ENCODE results near the gene RAB11FIP3.
"Not testable (repeated sequence)": the region's sequence is repeated elsewhere in the genome, so short reads cannot be mapped to it uniquely, and the experiment has no call there.

RAB11FIP3 gene

GRCh38 chr16:500709-501108 lies 75.3 kb downstream of the RAB11FIP3 start:
- TF ChIP-seq CTCF (IDR thresholded peaks at IDR 0.05; ENCODE audit: control insufficient read depth, extremely low read depth, insufficient read depth), result no peak
- no peak for DNase-seq (ENCODE audit: low read depth)
- H3K4me3 ChIP-seq (ENCODE audit: low read depth, low read length), result no peak overlapping the region

GRCh38 chr16:502179-502943 lies 76.9 kb downstream of the RAB11FIP3 start:
- DNase-seq (ENCODE audit: low read depth), result no peak
- no peak for TF ChIP-seq CTCF (IDR thresholded peaks at IDR 0.05; ENCODE audit: control insufficient read depth, extremely low read depth, insufficient read depth)
- no peak overlapping the region for H3K4me3 ChIP-seq (ENCODE audit: low read depth, low read length)

- TF ChIP-seq CTCF (IDR thresholded peaks at IDR 0.05; ENCODE audit: control insufficient read depth, extremely low read depth, insufficient read depth), result no peak
- no peak overlapping the region for H3K4me3 ChIP-seq (ENCODE audit: low read depth, low read length)
- no peak for DNase-seq (ENCODE audit: low read depth)
Measured at GRCh38 chr16:503150-504071, 78.0 kb downstream of the RAB11FIP3 start.

GRCh38 chr16:505479-506245 lies 80.2 kb downstream of the RAB11FIP3 start:
- no peak for DNase-seq (ENCODE audit: low read depth)
- TF ChIP-seq CTCF (IDR thresholded peaks at IDR 0.05; ENCODE audit: control insufficient read depth, extremely low read depth, insufficient read depth), result no peak
- no peak overlapping the region for H3K4me3 ChIP-seq (ENCODE audit: low read depth, low read length)

- no peak overlapping the region for H3K4me3 ChIP-seq (ENCODE audit: low read depth, low read length)
- TF ChIP-seq CTCF (IDR thresholded peaks at IDR 0.05; ENCODE audit: control insufficient read depth, extremely low read depth, insufficient read depth), result no peak
- no peak for DNase-seq (ENCODE audit: low read depth)
Measured at GRCh38 chr16:506246-506546, 80.7 kb downstream of the RAB11FIP3 start.

GRCh38 chr16:507527-507926 lies 82.1 kb downstream of the RAB11FIP3 start:
- H3K4me3 ChIP-seq (ENCODE audit: low read depth, low read length); DNase-seq (ENCODE audit: low read depth): not testable (repeated sequence)

GRCh38 chr16:507996-508395 lies 82.5 kb downstream of the RAB11FIP3 start:
- DNase-seq (ENCODE audit: low read depth), result no peak
- TF ChIP-seq CTCF (IDR thresholded peaks at IDR 0.05; ENCODE audit: control insufficient read depth, extremely low read depth, insufficient read depth), result no peak
- H3K4me3 ChIP-seq (ENCODE audit: low read depth, low read length), result no peak overlapping the region

Data from LNCaP clone FGC (cell line).